ENCODE data around the gene RASEF.

GRCh38 chr9:82957529-82958379 lies 105.2 kb downstream of the RASEF start:
- TF ChIP-seq CTCF (IDR thresholded peaks at IDR 0.05; ENCODE audit: low read length) (no peak), EZH2 (optimal IDR thresholded peaks at IDR 0.05; ENCODE audit: low read depth, low read length) (no peak)
